GM12878 (cell line): Measurements from ENCODE around the gene ATXN7L1. TPM values are rescaled to one million over a fixed set of nuclear protein-coding genes. Genes with fewer than 3 reads are reported as not detected.
A peak's percentile ranks its signal among the peaks of the same experiment; 100 is the strongest.

ENCODE experiments used
- BHLHE40 ChIP-seq, 2 experiments: fragments of 450-650 bp in 1 of 2; IDR thresholded peaks; 2 replicates each; pipeline ENCODE4 v1.6.1; 2011 to 2017; ENCODE audit warnings: low read depth in 2 of 2, borderline replicate concordance in 1 of 2, improper control_type of control experiment in 1 of 2, low read length in 1 of 2, mild to moderate bottlenecking in 1 of 2
- BRCA1 ChIP-seq: IDR thresholded peaks from 2 replicates; pipeline ENCODE4 v1.6.1; 2011; ENCODE audit warnings: low read depth, low read length, improper control_type of control experiment
- CBFB ChIP-seq: IDR thresholded peaks from 2 replicates; pipeline ENCODE4 v1.6.1; 2016; ENCODE audit warnings: antibody characterized with exemption, low read depth
- CBX3 ChIP-seq: fragments of 200-600 bp; sonication (generic); IDR thresholded peaks from 2 replicates; pipeline ENCODE4 v1.6.1; 2016; ENCODE audit warnings: low read depth, borderline replicate concordance
- CREM ChIP-seq: IDR thresholded peaks from 2 replicates; pipeline ENCODE4 v1.6.1; 2014; ENCODE audit warnings: antibody characterized with exemption, low read depth
- IKZF1 ChIP-seq: fragments of 450-650 bp; conservative IDR thresholded peaks from 2 replicates; pipeline ENCODE4 v1.6.1; 2017; ENCODE audit warnings: antibody characterized with exemption, mild to moderate bottlenecking
- IKZF2 ChIP-seq, 2 experiments: fragments of 450-650 bp; IDR thresholded peaks; 2 replicates each; pipeline ENCODE4 v1.6.1; 2017; ENCODE audit warnings: mild to moderate bottlenecking in 2 of 2, moderate library complexity in 2 of 2
- JUND ChIP-seq: IDR thresholded peaks from 2 replicates; pipeline ENCODE4 v1.6.1; 2012; ENCODE audit warnings: low read depth, mild to moderate bottlenecking, low read length, improper control_type of control experiment, moderate library complexity
- RBBP5 ChIP-seq: fragments of 200-600 bp; sonication (generic); conservative IDR thresholded peaks from 2 replicates; pipeline ENCODE4 v1.6.1; 2016
- RELB ChIP-seq: fragments of 450-650 bp; IDR thresholded peaks from 2 replicates; pipeline ENCODE4 v1.6.1; 2017; ENCODE audit warnings: low read depth, mild to moderate bottlenecking, moderate library complexity
- TCF12 ChIP-seq: IDR thresholded peaks from 2 replicates; pipeline ENCODE4 v1.6.1; 2011; ENCODE audit warnings: low read depth, mild to moderate bottlenecking, low read length
- ZNF24 ChIP-seq: fragments of 450-650 bp; IDR thresholded peaks from 2 replicates; pipeline ENCODE4 v1.6.1; 2017; ENCODE audit warnings: antibody characterized with exemption, mild to moderate bottlenecking
- ZNF592 ChIP-seq: fragments of 450-650 bp; IDR thresholded peaks from 2 replicates; pipeline ENCODE4 v1.6.1; 2017; ENCODE audit warnings: mild to moderate bottlenecking, moderate library complexity
- ZNF622 ChIP-seq: fragments of 450-650 bp; IDR thresholded peaks from 2 replicates; pipeline ENCODE4 v1.6.1; 2017; ENCODE audit warnings: mild to moderate bottlenecking, inconsistent platforms
- polyA plus RNA-seq, 11 experiments: library from polyadenylated mRNA; depleted of rRNA in 4 of 11; unstranded in 6 of 11; stranded (reverse) in 5 of 11; fragments of >200 nt; fragmentation: Nextera tagmentation in 4 of 11; fragmentation: Illumina TruSeq in 1 of 11; extraction: Ambion mirVana in 4 of 11; extraction: Trizol in 1 of 11; gene quantifications; 1 replicate in 1 of 11; 2 replicates in 10 of 11; pipeline versions ENCODE4 v1.2.1 to v1.2.3, GENCODE V29; 2011 to 2016; ENCODE audit warnings: inconsistent platforms in 2 of 11, missing spikeins in 2 of 11, low read depth in 1 of 11
- total RNA-seq, 4 experiments: library from RNA; depleted of rRNA in 3 of 4; stranded (reverse); fragments of >200 nt in 3 of 4; fragmentation: Illumina TruSeq in 1 of 4; extraction: Trizol in 1 of 4; gene quantifications; 2 replicates each; pipeline versions ENCODE4 v1.2.1 to v1.2.3, GENCODE V29; 2013 to 2021
- TF ChIP-seq, protein P1 (sequence below): fragments of 450-650 bp; IDR thresholded peaks from 2 replicates; pipeline ENCODE4 v1.6.1; 2018; ENCODE audit warnings: borderline replicate concordance, mild to moderate bottlenecking; ENCODE audit not compliant: partially characterized antibody
- TF ChIP-seq, protein P2 (sequence below): IDR thresholded peaks from 2 replicates; pipeline ENCODE4 v1.6.1; 2011; ENCODE audit warnings: borderline replicate concordance, low read depth, mild to moderate bottlenecking, moderate library complexity, low read length; ENCODE audit not compliant: insufficient read depth, poor library complexity, severe bottlenecking
- TF ChIP-seq, protein P3 (sequence below): IDR thresholded peaks from 2 replicates; pipeline ENCODE4 v1.6.1; 2012; ENCODE audit warnings: low read length, inconsistent platforms
- TF ChIP-seq, protein P4 (sequence below): IDR thresholded peaks from 2 replicates; pipeline ENCODE4 v1.6.1; 2011; ENCODE audit warnings: low read depth, mild to moderate bottlenecking, low read length, moderate library complexity, borderline replicate concordance; ENCODE audit errors: extremely low read depth

Gene ATXN7L1
- total and polyA plus RNA-seq, 10 of the 15 experiments (the other 5 are each of a cell fraction or from before 2014, with no cell fraction given), result 0.40 to 2.9 (median 1.2) TPM

DNA sequence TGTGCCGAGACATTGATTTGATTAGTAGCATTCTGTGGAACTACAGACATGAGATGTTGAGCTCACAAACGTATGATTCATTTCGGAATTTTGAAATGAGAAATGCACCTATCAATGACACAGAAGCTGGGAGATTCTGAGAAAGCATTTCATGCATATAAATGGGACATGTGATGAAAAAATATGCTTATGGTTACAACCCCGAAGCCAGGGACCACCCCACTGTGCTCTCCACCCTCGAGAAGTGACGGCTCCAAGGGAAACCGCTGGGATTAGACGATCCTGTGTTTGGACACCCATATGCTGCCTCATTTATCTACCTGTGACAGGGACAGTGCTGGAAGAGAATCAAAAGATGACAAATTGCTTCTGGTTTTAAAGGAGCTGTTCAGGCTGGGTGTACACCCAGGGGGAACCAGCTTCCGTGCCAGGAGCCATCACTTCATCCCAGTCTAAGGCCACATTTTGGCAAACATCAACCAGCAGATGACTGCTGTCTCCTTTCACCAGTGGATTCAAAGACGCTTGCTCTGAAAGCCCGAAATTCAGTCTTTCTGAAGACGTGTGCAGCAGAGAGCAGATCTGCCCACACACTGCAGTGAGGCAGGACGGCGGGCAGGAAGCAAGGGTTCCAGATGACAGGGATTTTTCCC is 109.9 kb downstream of the ATXN7L1 start (continued):
- no peak for TF ChIP-seq ZNF592
- TF ChIP-seq CREM, result peak; percentile 52
- TF ChIP-seq TCF12, result no peak
- TF ChIP-seq CBFB, result no peak
- TF ChIP-seq, protein P1, sequence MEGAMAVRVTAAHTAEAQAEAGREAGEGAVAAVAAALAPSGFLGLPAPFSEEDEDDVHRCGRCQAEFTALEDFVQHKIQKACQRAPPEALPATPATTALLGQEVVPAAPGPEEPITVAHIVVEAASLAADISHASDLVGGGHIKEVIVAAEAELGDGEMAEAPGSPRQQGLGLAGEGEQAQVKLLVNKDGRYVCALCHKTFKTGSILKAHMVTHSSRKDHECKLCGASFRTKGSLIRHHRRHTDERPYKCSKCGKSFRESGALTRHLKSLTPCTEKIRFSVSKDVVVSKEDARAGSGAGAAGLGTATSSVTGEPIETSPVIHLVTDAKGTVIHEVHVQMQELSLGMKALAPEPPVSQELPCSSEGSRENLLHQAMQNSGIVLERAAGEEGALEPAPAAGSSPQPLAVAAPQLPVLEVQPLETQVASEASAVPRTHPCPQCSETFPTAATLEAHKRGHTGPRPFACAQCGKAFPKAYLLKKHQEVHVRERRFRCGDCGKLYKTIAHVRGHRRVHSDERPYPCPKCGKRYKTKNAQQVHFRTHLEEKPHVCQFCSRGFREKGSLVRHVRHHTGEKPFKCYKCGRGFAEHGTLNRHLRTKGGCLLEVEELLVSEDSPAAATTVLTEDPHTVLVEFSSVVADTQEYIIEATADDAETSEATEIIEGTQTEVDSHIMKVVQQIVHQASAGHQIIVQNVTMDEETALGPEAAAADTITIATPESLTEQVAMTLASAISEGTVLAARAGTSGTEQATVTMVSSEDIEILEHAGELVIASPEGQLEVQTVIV, result no peak
- TF ChIP-seq JUND, result peak; percentile 73
- TF ChIP-seq, protein P2, sequence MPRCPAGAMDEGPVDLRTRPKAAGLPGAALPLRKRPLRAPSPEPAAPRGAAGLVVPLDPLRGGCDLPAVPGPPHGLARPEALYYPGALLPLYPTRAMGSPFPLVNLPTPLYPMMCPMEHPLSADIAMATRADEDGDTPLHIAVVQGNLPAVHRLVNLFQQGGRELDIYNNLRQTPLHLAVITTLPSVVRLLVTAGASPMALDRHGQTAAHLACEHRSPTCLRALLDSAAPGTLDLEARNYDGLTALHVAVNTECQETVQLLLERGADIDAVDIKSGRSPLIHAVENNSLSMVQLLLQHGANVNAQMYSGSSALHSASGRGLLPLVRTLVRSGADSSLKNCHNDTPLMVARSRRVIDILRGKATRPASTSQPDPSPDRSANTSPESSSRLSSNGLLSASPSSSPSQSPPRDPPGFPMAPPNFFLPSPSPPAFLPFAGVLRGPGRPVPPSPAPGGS, result no peak
- TF ChIP-seq, protein P3, sequence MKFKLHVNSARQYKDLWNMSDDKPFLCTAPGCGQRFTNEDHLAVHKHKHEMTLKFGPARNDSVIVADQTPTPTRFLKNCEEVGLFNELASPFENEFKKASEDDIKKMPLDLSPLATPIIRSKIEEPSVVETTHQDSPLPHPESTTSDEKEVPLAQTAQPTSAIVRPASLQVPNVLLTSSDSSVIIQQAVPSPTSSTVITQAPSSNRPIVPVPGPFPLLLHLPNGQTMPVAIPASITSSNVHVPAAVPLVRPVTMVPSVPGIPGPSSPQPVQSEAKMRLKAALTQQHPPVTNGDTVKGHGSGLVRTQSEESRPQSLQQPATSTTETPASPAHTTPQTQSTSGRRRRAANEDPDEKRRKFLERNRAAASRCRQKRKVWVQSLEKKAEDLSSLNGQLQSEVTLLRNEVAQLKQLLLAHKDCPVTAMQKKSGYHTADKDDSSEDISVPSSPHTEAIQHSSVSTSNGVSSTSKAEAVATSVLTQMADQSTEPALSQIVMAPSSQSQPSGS, result peak; percentile 62; the same call in 1 of the 2 replicates
- TF ChIP-seq CBX3, result no peak
- no peak for TF ChIP-seq ZNF24
- TF ChIP-seq, protein P4, sequence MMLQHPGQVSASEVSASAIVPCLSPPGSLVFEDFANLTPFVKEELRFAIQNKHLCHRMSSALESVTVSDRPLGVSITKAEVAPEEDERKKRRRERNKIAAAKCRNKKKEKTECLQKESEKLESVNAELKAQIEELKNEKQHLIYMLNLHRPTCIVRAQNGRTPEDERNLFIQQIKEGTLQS, result no peak
- TF ChIP-seq BRCA1, result no peak
- TF ChIP-seq IKZF1, result peak; percentile 70
- no peak for TF ChIP-seq ZNF622
- TF ChIP-seq RELB, result peak; percentile 73
- peak; percentile 18 to 22; a peak in 1 of 4 replicates for TF ChIP-seq BHLHE40 (IDR thresholded peaks at IDR 0.05; ENCODE audit: borderline replicate concordance in 1 of 2, low read depth in 2 of 2, low read length in 1 of 2)
- no peak for TF ChIP-seq RBBP5
- peak; percentile 45 to 67; a peak in 2 of 4 replicates for TF ChIP-seq IKZF2 (IDR thresholded peaks at IDR 0.05)
